ENCODE results near the gene GNAI2.

GNAI2 gene

DNA sequence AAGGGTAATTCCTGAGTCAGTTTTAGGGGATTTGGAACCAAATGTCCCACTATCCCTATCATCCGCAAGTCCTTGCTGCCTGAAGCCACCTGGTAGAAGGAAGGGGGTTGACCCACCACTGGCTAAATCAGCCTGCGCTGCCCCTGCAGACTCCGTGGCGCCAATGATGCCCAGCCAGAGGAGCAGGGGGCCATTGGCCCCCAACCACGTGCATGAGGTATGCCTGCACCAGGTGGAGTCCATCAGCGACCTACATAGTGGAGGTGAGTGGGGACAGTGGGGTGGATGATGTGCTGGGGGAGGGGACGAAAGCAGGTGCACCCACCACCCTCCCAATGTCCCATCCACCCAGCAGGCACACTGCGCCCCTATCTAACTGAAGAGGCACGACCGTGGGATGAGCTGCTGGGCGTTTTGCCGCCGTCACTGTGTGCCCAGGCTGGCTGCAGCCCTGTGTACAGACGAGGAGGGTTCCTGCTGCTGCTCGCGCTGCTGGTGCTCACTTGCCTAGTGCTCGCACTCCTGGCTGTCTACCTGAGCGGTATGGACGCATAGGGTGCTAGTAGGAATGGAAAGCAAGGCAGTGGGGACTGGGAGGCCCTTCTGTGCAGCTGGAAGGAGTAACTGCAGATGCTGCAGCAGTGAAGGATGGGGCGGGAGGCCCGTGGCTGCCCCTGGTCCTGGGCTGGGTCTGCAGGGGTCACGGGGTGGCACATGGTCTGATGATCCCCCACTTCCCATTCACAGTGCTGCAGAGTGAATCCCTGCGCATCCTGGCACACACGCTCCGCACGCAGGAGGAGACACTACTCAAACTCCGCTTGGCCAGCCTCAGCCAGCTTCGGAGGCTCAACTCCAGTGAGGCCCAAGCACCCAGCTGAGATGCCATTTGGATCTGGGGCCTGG, 50.6 kb downstream of the GNAI2 start:
- DNase-seq: no peak

- no peak for DNase-seq
Observed at GRCh38 chr3:50287262-50287661, 51.3 kb downstream of the GNAI2 start.

GRCh38 chr3:50288387-50289007, 52.5 kb downstream of the GNAI2 start:
- no peak for DNase-seq

- DNase-seq: no peak
Observed at GRCh38 chr3:50289130-50289529, 53.1 kb downstream of the GNAI2 start.

GRCh38 chr3:50290161-50290641, 54.2 kb downstream of the GNAI2 start:
- DNase-seq: no peak

DNA sequence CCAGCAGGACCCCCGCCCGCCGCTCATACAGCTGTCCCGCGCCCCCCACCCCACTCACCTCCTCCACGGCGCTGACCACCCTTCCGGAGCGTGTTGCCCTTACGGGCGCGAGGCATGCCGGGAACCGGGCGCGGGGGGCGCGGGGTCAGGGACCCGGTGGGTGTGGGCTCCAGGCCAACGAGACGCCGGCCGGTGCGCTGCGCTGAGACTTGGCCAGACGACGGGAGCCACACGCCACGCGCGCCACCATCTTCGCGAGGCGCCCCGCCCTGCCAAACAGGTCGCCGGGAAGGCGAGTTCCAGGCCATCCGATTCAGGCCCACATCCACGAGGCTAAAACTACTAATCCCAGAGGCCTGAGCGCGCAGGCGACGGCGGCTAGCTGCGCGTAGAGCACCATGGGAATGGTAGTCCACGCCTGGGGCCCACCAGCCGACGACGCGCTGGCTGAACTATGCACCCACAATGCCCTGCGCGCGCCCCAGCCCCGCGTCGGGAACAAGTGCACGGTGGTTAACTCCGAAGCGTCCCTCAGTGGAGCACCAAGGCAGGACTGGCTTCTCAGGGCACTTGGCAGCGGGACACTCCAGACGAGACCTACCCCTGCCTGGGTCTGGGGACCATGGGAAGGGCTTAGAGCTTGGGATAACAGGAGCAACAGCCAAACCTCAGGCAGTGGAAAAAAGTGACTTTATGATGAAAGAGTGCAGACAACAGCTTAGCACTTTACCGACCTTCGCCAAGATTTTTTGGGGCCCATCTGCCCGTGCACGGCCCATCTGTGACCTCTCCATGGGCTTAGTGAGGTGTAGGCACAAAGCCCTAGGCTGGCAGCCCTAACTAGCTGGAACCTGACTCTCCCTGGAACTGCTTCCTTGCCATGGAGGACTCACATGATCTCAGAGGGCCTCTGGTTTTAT, 56.4 kb downstream of the GNAI2 start, which contains the start of gene IFRD2:
IFRD2 (minus strand) TSS at position 271 of the 920 bp plus-strand sequence; CDS start at position 116, 155 bp downstream.
- peak; percentile 90 for DNase-seq

- DNase-seq: no peak
Observed at GRCh38 chr3:50293079-50293801, 57.2 kb downstream of the GNAI2 start.

DNA sequence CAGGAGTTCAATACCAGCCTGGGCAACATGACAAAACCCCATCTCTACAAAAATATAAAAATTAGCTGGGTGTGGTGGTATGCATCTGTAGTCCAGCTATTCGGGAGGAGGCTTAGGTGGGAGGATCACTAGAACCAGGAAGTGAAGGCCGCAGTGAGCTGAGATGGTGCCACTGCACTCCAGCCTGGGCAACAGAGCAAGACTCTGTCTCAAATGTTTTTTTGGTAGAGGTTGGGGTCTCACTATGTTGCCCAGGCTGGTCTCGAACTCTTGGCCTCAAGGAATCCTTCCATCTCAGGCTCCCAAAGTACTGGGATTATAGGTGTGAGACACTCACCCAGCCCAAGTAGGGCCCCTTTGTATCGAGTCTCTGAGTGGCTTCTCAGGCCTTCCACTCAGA, 58.1 kb downstream of the GNAI2 start:
- DNase-seq: no peak

GRCh38 chr3:50294492-50295403, 58.7 kb downstream of the GNAI2 start:
- no peak for DNase-seq

GRCh38 chr3:50295553-50296431, 59.8 kb downstream of the GNAI2 start:
- DNase-seq: no peak

GRCh38 chr3:50296721-50297383, 60.8 kb downstream of the GNAI2 start:
- DNase-seq: no peak

GRCh38 chr3:50297384-50297775, 61.4 kb downstream of the GNAI2 start:
- no peak for DNase-seq

- no peak for DNase-seq
Observed at GRCh38 chr3:50297896-50298725, 62.1 kb downstream of the GNAI2 start.

DNA sequence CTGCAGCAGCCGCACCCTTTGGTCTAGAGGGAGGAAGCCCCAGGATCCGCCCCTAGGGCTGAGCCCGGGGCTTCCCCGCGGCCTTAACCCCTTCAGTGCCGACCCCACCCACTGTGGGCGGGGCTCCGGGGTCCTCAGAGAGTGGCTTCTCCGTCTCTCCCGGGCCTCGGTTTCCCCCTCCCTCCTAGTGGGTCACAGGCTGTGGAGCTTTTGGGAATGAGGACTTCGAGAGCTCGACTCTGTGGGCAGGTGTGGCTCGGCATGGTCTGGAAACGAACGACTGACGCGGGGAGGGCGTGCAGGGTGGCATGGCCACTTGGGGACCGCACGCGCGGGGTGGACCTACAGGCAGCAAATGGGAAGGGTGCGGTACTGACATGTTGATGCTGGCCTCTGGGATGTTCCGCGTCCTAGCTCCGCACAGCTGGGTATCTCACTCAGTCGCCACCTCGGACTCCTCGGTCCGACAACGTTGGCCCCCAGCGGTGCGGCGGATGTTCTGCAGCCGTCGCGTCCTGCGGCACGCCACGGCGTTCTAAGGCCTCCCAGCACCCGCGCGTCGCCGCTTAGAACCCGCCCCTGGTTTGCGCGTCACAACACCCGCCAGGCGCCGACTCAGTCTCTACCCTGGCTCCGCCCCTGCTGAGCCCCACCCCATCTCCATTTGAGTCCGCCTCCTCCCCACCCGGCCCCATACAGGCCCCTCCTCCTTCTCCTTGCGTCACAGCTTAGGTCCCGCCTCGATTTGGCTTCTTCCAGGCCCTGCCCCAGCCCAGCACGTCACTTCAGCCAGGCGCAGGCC, 63.0 kb downstream of the GNAI2 start, which contains the start of the genes HYAL3 and NAA80:
HYAL3 (minus strand) TSS at position 570 of the 802 bp plus-strand sequence. CDS start 3,803 bp downstream, outside the sequence.
NAA80 (minus strand) TSS at position 570 of the 802 bp plus-strand sequence. CDS start 1,942 bp downstream, outside the sequence.
- peak; percentile 80 for DNase-seq

DNA sequence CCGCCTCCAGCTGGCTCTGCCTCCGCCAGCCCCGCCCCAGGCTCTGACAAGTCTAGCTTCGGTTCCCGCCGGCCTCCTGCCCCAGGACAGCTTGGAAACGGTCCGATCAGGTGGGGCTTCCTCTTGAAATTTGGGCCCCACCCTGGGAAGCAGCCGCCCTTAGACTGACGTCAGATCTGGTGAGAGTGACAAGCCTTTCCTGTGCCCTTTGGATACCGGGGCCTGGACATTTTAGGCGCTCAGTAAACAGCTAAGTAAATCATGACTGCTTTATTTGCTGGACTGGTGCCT, 63.6 kb downstream of the GNAI2 start:
- DNase-seq: no peak

- no peak for DNase-seq
Observed at GRCh38 chr3:50299929-50300680, 64.1 kb downstream of the GNAI2 start.
